IMR-90 (cell line): ENCODE data around the gene PIK3CA.

Source experiments
- BHLHE40 ChIP-seq: fragments of 150-350 bp; IDR thresholded peaks from 2 replicates; pipeline ENCODE4 v1.6.1; 2016; ENCODE audit warnings: mild to moderate bottlenecking, low read depth, low read length
- CEBPB ChIP-seq: IDR thresholded peaks from 2 replicates; pipeline ENCODE4 v1.6.1; 2012; ENCODE audit warnings: low read depth, low read length, improper control_type of control experiment
- CHD1 ChIP-seq: IDR thresholded peaks from 2 replicates; pipeline ENCODE4 v1.6.1; 2012; ENCODE audit warnings: low read depth, low read length, improper control_type of control experiment
- FOS ChIP-seq: fragments of 150-350 bp; IDR thresholded peaks from 2 replicates; pipeline ENCODE4 v1.6.1; 2016; ENCODE audit warnings: low read depth, low read length
- MAFK ChIP-seq: IDR thresholded peaks from 2 replicates; pipeline ENCODE4 v1.6.1; 2012; ENCODE audit warnings: low read depth, low read length, improper control_type of control experiment
- MAZ ChIP-seq: IDR thresholded peaks from 2 replicates; pipeline ENCODE4 v1.6.1; 2012; ENCODE audit warnings: low read depth, mild to moderate bottlenecking, low read length, improper control_type of control experiment, moderate library complexity, borderline replicate concordance
- MXI1 ChIP-seq: IDR thresholded peaks from 2 replicates; pipeline ENCODE4 v1.6.1; 2012; ENCODE audit warnings: low read depth, mild to moderate bottlenecking, low read length, moderate library complexity, borderline replicate concordance
- POLR2A ChIP-seq: IDR thresholded peaks from 2 replicates; pipeline ENCODE4 v1.6.1; 2012; ENCODE audit warnings: mild to moderate bottlenecking, low read depth, low read length
- RCOR1 ChIP-seq: IDR thresholded peaks from 2 replicates; pipeline ENCODE4 v1.6.1; 2012; ENCODE audit warnings: mild to moderate bottlenecking, low read length, improper control_type of control experiment; ENCODE audit not compliant: insufficient replicate concordance
- RFX5 ChIP-seq: IDR thresholded peaks from 2 replicates; pipeline ENCODE4 v1.8.0; 2012; ENCODE audit warnings: low read depth, mild to moderate bottlenecking, low read length, moderate library complexity
- TF ChIP-seq, protein P1 (sequence below): conservative IDR thresholded peaks from 2 replicates; pipeline ENCODE4 v1.5.1; 2012; ENCODE audit warnings: mild to moderate bottlenecking, low read depth, low read length, improper control_type of control experiment
- TF ChIP-seq, protein P2 (sequence below): fragments of 150-350 bp; IDR thresholded peaks from 2 replicates; pipeline ENCODE4 v1.6.1; 2017; ENCODE audit warnings: mild to moderate bottlenecking, antibody characterized with exemption, low read length, low read depth

DNA sequence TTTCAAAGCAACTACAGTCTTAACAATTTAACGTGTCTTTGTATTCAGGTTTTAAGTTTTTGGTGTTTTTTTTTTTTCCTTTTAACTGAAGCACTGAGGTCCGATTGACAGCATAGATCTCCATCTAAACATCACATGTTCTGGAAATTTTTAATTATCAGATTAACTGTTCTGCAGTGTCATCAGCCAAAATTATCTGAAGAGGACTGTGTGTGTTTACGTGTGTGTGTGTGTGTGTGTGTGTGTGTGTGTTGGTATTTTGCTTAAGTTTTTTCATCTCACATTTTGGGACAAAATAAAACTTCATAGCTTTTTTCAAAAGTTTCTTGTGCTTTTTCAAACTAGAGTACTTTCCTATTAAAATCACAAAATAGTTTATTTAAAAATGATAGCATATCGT is 1.8 kb downstream of the PIK3CA start:
- TF ChIP-seq, protein P1, sequence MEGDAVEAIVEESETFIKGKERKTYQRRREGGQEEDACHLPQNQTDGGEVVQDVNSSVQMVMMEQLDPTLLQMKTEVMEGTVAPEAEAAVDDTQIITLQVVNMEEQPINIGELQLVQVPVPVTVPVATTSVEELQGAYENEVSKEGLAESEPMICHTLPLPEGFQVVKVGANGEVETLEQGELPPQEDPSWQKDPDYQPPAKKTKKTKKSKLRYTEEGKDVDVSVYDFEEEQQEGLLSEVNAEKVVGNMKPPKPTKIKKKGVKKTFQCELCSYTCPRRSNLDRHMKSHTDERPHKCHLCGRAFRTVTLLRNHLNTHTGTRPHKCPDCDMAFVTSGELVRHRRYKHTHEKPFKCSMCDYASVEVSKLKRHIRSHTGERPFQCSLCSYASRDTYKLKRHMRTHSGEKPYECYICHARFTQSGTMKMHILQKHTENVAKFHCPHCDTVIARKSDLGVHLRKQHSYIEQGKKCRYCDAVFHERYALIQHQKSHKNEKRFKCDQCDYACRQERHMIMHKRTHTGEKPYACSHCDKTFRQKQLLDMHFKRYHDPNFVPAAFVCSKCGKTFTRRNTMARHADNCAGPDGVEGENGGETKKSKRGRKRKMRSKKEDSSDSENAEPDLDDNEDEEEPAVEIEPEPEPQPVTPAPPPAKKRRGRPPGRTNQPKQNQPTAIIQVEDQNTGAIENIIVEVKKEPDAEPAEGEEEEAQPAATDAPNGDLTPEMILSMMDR = no peak
- TF ChIP-seq BHLHE40 = no peak
- TF ChIP-seq, protein P2, sequence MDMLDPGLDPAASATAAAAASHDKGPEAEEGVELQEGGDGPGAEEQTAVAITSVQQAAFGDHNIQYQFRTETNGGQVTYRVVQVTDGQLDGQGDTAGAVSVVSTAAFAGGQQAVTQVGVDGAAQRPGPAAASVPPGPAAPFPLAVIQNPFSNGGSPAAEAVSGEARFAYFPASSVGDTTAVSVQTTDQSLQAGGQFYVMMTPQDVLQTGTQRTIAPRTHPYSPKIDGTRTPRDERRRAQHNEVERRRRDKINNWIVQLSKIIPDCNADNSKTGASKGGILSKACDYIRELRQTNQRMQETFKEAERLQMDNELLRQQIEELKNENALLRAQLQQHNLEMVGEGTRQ = no peak
- no peak for TF ChIP-seq POLR2A
- no peak for TF ChIP-seq MAZ
- TF ChIP-seq FOS = no peak
- no peak for TF ChIP-seq CHD1
- no peak for TF ChIP-seq MAFK
- no peak for TF ChIP-seq RFX5
- no peak for TF ChIP-seq MXI1
- no peak for TF ChIP-seq RCOR1
- no peak for TF ChIP-seq CEBPB
